Upper lobe of left lung (tissue), 6 donors: ENCODE results near the gene ERCC5. TPM values are rescaled to one million over a fixed set of nuclear protein-coding genes. Genes with fewer than 3 reads are reported as not detected.

ENCODE experiments used
- ATAC-seq, 2 donors: fragments of 200-7000 bp; cut with Tn5 transposase; one replicate each; pipeline ENCODE4 v1.9.1; 2022; ENCODE audit warnings: mild to moderate bottlenecking in 2 of 2, moderate library complexity in 2 of 2; ENCODE audit not compliant: low FRiP score in 2 of 2
- DNase-seq, 2 donors: peaks; one replicate each; pipeline ENCODE4 v3.0.0-alpha.2; 2019 to 2020
- H3K27ac ChIP-seq, 4 donors: fragments of 200-600 bp; sonication (generic); one replicate each; pipeline ENCODE4 v1.5.1; 2016 to 2019
- H3K27me3 ChIP-seq, 4 donors: fragments of 200-600 bp; sonication (generic); one replicate each; pipeline ENCODE4 v1.5.1; 2017 to 2019
- H3K36me3 ChIP-seq, 4 donors: fragments of 200-600 bp; sonication (generic); one replicate each; pipeline ENCODE4 v1.5.1; 2016 to 2019
- H3K4me1 ChIP-seq, 4 donors: fragments of 200-600 bp; sonication (generic); one replicate each; pipeline ENCODE4 v1.5.1; 2018 to 2019
- H3K4me3 ChIP-seq, 4 donors: fragments of 200-600 bp; sonication (generic); one replicate each; pipeline ENCODE4 v1.5.1; 2017 to 2019; ENCODE audit warnings: mild to moderate bottlenecking in 2 of 4, moderate library complexity in 1 of 4
- H3K9me3 ChIP-seq, 4 donors: fragments of 200-600 bp; sonication (generic); one replicate each; pipeline ENCODE4 v1.5.1; 2018 to 2019
- CTCF ChIP-seq, 6 experiments: fragments of 450-650 bp in 4 of 6; fragments of 200-600 bp in 2 of 6; sonication (generic) in 2 of 6; IDR thresholded peaks; one replicate each; pipeline ENCODE4 v1.5.1; 2016 to 2019; ENCODE audit warnings: antibody characterized with exemption in 6 of 6
- EP300 ChIP-seq, 4 donors: sonication (generic); formaldehyde crosslinking; IDR thresholded peaks; one replicate each; pipeline ENCODE4 v1.5.1; 2017; ENCODE audit warnings: antibody characterized with exemption in 4 of 4, control low read depth in 2 of 4
- POLR2A ChIP-seq, 4 donors: fragments of 450-650 bp; IDR thresholded peaks; one replicate each; pipeline ENCODE4 v1.5.1; 2016 to 2017; ENCODE audit warnings: antibody characterized with exemption in 4 of 4, mild to moderate bottlenecking in 2 of 4
- POLR2AphosphoS5 ChIP-seq, 2 donors: sonication (generic); formaldehyde crosslinking; IDR thresholded peaks; one replicate each; pipeline ENCODE4 v1.5.1; 2017; ENCODE audit warnings: antibody characterized with exemption in 2 of 2
- WGBS, 2 donors: methylation state at CpG; one replicate each; pipeline ENCODE4 v1.1.5; 2017 to 2018; 5-methylcytosine and 5-hydroxymethylcytosine counted together
- total RNA-seq, 6 donors: library from RNA; depleted of rRNA in 4 of 6; stranded (reverse); fragments of >200 nt in 4 of 6; gene quantifications; one replicate each; pipeline versions ENCODE4 v1.1.0 to v1.2.1, GENCODE V29; 2016 to 2021
- donor health status: DM: no; HTN: no; CAD: no; lungs with moderate emphysema.
- donor health status: DM: no; HTN: yes; CAD: no; lungs with severe emphysema.

The ERCC5 gene
- total RNA-seq, 6 donors from 2014 or later: 39.1 to 138 (median 47.4) TPM

- peaks cover 0 to 5% (median 0%) of the 10 kb centered on the region in 4 donors for H3K4me1 ChIP-seq
- TF ChIP-seq CTCF (IDR thresholded peaks at IDR 0.05) (no peak), POLR2AphosphoS5 (IDR thresholded peaks at IDR 0.05) (no peak), POLR2A (IDR thresholded peaks at IDR 0.05) (no peak), EP300 (IDR thresholded peaks at IDR 0.05) (no peak)
- H3K27me3 ChIP-seq: no peaks in the 10 kb centered on the region
- 60 to 70% methylated on average over 3 of the region's 3 CpGs for WGBS, 2 donors
- H3K4me3 ChIP-seq: no peak overlapping the region
- no peaks in the 10 kb centered on the region for H3K9me3 ChIP-seq
- H3K27ac ChIP-seq: no peak overlapping the region
- no peak for DNase-seq
- H3K36me3 ChIP-seq: no peaks in the 10 kb centered on the region
- ATAC-seq: no peak
Measured at GRCh38 chr13:102915393-102915930, 69.6 kb downstream of the ERCC5 start.

GRCh38 chr13:102917019-102917418 lies 71.2 kb downstream of the ERCC5 start:
- Histone ChIP-seq H3K9me3 (no peaks in the 10 kb centered on the region), H3K27me3 (no peaks in the 10 kb centered on the region), H3K27ac (no peak overlapping the region), H3K36me3 (no peaks in the 10 kb centered on the region), H3K4me3 (no peak overlapping the region), H3K4me1 (peaks cover 0 to 5% (median 0%) of the 10 kb centered on the region in 4 donors)
- 65% methylated on average over 3 of the region's 3 CpGs for WGBS, 2 donors
- TF ChIP-seq CTCF (IDR thresholded peaks at IDR 0.05) (no peak), EP300 (IDR thresholded peaks at IDR 0.05) (no peak), POLR2AphosphoS5 (IDR thresholded peaks at IDR 0.05) (no peak), POLR2A (IDR thresholded peaks at IDR 0.05) (no peak)
- DNase-seq (no peak), ATAC-seq (no peak)

DNA sequence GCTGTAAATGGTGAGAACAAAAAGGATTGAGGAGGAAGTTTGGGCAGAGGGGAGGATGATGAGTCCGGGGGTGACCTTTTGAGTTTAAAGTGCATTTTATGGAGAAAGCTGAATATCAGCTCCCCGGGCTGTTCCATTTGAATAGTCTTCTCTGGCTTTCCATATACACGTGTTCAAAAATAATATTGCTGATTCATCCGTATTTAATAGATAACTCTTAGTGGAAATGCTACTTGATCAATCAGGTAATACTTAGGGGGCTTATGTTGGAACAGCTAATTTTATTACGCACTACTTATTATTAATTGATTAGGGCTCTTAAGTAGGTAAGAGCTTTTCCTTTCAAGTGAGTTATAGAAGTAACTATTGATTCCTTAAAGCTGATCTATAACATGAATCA lies 76.4 kb downstream of the ERCC5 start:
- Histone ChIP-seq H3K4me1 (no peaks in the 10 kb centered on the region), H3K27ac (no peak overlapping the region), H3K9me3 (no peaks in the 10 kb centered on the region), H3K27me3 (no peaks in the 10 kb centered on the region), H3K36me3 (no peaks in the 10 kb centered on the region), H3K4me3 (no peak overlapping the region)
- ATAC-seq (no peak), DNase-seq (no peak)
- 79 to 86% methylated on average over 5 of the region's 5 CpGs for WGBS, 2 donors
- no peak for TF ChIP-seq EP300 (IDR thresholded peaks at IDR 0.05)
- TF ChIP-seq CTCF (IDR thresholded peaks at IDR 0.05): no peak

Other genes with a start within 250 kb of the ERCC5 start
- 10 to 100 TPM; 30.8 to 69.1 (median 41.2) TPM for gene TPP2, start 249.0 kb upstream of the ERCC5 start, total RNA-seq
- gene METTL21C, start 151.0 kb upstream of the ERCC5 start, total RNA-seq: not detected
- 1 to 10 TPM in 5 of 6 donors, under 1 TPM in 1; 1.00 to 7.8 (median 6.2) TPM for gene TEX30, start 72.2 kb upstream of the ERCC5 start, total RNA-seq
- gene POGLUT2, start 47.1 kb upstream of the ERCC5 start, total RNA-seq: 1 to 10 TPM; 1.6 to 8.4 (median 3.8) TPM
- gene BIVM, start 46.9 kb upstream of the ERCC5 start, total RNA-seq: 10 to 100 TPM in 5 of 6 donors, 1 to 10 TPM in 1; 7.1 to 45.1 (median 15.6) TPM
- not detected for gene SLC10A2, start 220.4 kb downstream of the ERCC5 start, total RNA-seq